Neuron (in vitro differentiated cells): ENCODE data around the gene IL23A.

Experiments
- H2AFZ ChIP-seq: one replicate; pipeline ENCODE4 v1.6.1; 2013; ENCODE audit warnings: low read depth, mild to moderate bottlenecking, inconsistent platforms, low read length, moderate library complexity
- H3K27me3 ChIP-seq: one replicate; pipeline ENCODE4 v1.6.1; 2013; ENCODE audit warnings: low read length; ENCODE audit not compliant: insufficient read depth
- H3K36me3 ChIP-seq: one replicate; pipeline ENCODE4 v1.6.1; 2013; ENCODE audit warnings: low read length; ENCODE audit not compliant: insufficient read depth
- H3K4me1 ChIP-seq: one replicate; pipeline ENCODE4 v1.6.1; 2013; ENCODE audit warnings: low read length; ENCODE audit not compliant: insufficient read depth
- H3K4me3 ChIP-seq: 2 replicates; pipeline ENCODE4 v1.5.1; 2013; ENCODE audit warnings: mild to moderate bottlenecking, low read length, moderate library complexity
- H3K9me3 ChIP-seq: one replicate; pipeline ENCODE4 v1.6.1; 2013; ENCODE audit warnings: low read length

IL23A gene

GRCh38 chr12:56338308-56339157, at the start of gene IL23A:
IL23A (plus strand) TSS chr12:56338884; CDS start chr12:56339045, 161 bp downstream.
- no peak within 1 kb of the TSS for H3K4me3 ChIP-seq
- no peak within 1 kb of the TSS for H2AFZ ChIP-seq
- H3K9me3 ChIP-seq = no peaks in the 10 kb centered on the region
- peaks cover 6% of the 10 kb centered on the region for H3K4me1 ChIP-seq
- H3K36me3 ChIP-seq = peaks cover 9% of the 10 kb centered on the region
- H3K27me3 ChIP-seq = no peaks in the 10 kb centered on the region

DNA sequence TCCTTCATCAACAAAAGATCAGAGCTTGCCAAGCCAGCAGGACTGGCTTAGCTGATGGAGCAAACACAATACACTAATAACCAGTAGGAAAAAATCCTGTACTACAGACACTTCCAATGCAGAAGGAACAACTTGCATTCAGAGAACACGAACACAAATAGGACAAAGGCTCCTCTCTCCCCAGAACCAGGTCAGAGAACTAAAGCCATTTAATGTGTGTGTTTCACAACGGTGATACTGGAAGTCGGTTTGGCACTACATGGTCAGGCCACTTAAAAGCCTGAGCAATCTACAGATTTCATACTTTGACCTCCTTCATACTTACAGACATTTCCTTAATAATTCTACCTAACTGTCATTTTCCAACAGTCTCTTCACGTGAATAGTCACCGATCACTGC, 44.9 kb upstream of the IL23A start:
- no peak overlapping the region for H3K4me3 ChIP-seq
- H3K36me3 ChIP-seq = peaks cover 52% of the 10 kb centered on the region
- no peaks in the 10 kb centered on the region for H3K9me3 ChIP-seq
- H3K4me1 ChIP-seq = peaks cover 6% of the 10 kb centered on the region
- H3K27me3 ChIP-seq = no peaks in the 10 kb centered on the region
- H2AFZ ChIP-seq = no peak overlapping the region

- Histone ChIP-seq H3K36me3 (peaks cover 44% of the 10 kb centered on the region), H3K9me3 (no peaks in the 10 kb centered on the region), H2AFZ (no peak overlapping the region), H3K27me3 (no peaks in the 10 kb centered on the region), H3K4me1 (peaks cover 19% of the 10 kb centered on the region), H3K4me3 (no peak overlapping the region)
Observed at GRCh38 chr12:56296295-56296694, 42.4 kb upstream of the IL23A start.

DNA sequence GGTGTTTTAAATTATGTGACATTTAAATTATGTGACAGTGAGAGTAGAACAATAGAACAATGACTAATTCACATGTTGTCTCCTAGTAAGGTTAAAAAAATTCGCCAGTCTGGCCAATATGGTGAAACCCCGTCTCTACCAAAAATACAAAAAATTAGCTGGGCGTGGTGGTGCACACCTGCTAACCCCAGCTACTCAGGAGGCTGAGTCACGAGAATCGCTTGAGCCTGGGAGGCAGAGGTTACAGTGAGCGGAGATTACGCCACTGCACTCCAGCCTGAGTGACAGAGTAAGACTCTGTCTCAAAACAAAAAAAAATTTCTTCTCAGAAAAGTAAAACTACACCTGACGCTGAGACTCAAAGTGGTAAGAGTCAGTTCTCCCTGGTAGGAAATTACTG, 41.3 kb upstream of the IL23A start:
- Histone ChIP-seq H2AFZ (no peak overlapping the region), H3K9me3 (no peaks in the 10 kb centered on the region), H3K4me1 (peaks cover 19% of the 10 kb centered on the region), H3K4me3 (no peak overlapping the region), H3K27me3 (no peaks in the 10 kb centered on the region), H3K36me3 (peaks cover 42% of the 10 kb centered on the region)

GRCh38 chr12:56298828-56299227, 39.9 kb upstream of the IL23A start:
- H3K36me3 ChIP-seq = peaks cover 40% of the 10 kb centered on the region
- no peaks in the 10 kb centered on the region for H3K9me3 ChIP-seq
- no peaks in the 10 kb centered on the region for H3K27me3 ChIP-seq
- H3K4me1 ChIP-seq = peaks cover 19% of the 10 kb centered on the region
- no peak overlapping the region for H2AFZ ChIP-seq
- peak overlapping the region; percentile 87 for H3K4me3 ChIP-seq

DNA sequence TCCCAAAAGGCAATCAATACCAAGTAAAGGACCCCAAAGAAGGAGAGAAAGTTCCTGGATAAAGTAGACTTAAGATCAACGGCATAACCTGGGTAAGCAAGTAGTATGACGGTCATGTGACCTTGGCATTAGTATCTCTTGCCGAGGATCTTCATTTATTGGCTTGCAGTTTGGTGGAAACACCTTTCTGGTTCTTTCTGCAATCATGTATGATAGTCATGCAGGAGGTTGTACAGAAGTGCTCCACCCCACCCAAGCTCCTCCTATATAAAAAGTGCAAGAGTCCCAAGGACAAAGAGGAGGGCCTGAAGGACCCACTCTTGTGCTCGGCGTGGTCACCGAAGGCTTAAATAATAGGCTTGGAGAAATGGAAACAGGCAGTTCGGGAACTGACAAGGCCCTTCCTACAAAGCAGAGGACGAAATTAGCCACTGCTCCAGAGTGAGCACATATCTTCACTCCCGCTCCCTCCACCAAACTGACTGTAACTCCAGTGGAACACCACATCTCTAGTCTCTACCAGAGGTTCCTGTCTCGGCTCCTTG, 39.3 kb upstream of the IL23A start:
- peak overlapping the region; percentile 87 for H3K4me3 ChIP-seq
- H3K27me3 ChIP-seq = no peaks in the 10 kb centered on the region
- peaks cover 39% of the 10 kb centered on the region for H3K36me3 ChIP-seq
- H3K4me1 ChIP-seq = peaks cover 19% of the 10 kb centered on the region
- H3K9me3 ChIP-seq = no peaks in the 10 kb centered on the region
- H2AFZ ChIP-seq = peak overlapping the region; percentile 2

GRCh38 chr12:56299853-56300643, 38.6 kb upstream of the IL23A start, which contains the start of gene CS:
CS (minus strand) TSS chr12:56300330; CDS start chr12:56300201, 129 bp downstream.
- Histone ChIP-seq H2AFZ (peak within 1 kb of the TSS; percentile 2), H3K36me3 (peaks cover 40% of the 10 kb centered on the region), H3K27me3 (no peaks in the 10 kb centered on the region), H3K9me3 (no peaks in the 10 kb centered on the region), H3K4me3 (peak within 1 kb of the TSS; percentile 87), H3K4me1 (peaks cover 19% of the 10 kb centered on the region)

DNA sequence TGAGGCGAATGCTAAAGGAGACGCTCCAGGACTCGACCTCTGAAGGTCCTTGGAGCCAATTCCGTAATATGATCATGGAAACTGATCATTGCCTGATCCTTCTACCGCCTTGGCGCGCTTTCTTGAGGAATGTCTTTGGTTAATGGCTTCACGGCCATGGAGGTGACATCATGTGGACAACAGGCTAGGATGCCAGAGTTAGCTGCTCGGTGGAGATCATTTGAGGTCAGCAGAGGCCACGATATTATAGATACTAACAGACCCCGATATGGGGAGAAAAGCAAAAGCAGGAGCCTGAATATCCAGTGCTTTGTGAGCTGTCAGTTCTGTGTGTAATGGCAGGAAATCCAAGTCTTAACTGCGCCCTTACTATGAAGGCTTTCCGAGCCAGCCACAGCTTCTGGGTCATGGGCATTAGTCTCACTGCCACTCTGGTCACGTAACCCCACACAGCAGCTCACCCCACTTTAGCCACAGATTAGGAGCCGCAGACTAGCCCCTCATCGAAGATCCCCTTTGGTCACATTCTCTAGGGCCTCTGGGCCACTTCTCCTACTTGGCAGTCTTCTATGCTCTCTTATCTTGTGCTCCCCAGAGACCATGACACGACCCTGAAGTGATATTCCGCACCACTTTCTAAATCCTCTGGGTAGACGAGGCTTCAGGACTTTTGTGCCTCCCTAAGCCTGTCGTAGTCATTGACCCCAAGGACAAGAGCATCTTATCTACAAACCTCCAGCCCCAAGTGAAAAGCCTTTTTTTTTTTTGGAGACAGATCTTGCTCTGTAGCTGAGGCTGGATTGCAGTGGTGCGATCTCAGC, 37.8 kb upstream of the IL23A start:
- Histone ChIP-seq H3K36me3 (peaks cover 47% of the 10 kb centered on the region), H2AFZ (peak overlapping the region; percentile 2), H3K4me3 (peak overlapping the region; percentile 87), H3K4me1 (peaks cover 19% of the 10 kb centered on the region), H3K27me3 (no peaks in the 10 kb centered on the region), H3K9me3 (no peaks in the 10 kb centered on the region)

DNA sequence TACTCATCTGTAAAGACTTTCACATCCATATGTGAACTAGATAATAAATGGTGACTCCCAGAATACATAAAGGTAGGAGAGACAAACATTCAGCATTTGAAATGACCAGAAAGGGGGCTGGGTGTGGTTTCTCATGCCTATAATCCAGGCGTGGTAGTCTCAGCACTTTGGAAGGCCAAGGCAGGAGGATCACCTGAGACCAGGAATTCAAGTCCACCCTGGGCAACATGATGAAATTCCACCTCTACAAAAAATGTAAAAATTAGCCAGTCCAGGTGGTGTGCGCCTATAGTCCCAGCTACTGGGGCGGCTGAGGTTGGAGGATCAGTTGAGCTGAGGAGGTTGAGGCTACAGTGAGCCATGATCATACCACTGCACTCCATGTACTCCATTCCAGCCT, 34.4 kb upstream of the IL23A start:
- Histone ChIP-seq H2AFZ (no peak overlapping the region), H3K9me3 (no peaks in the 10 kb centered on the region), H3K36me3 (peaks cover 48% of the 10 kb centered on the region), H3K4me3 (no peak overlapping the region), H3K27me3 (no peaks in the 10 kb centered on the region), H3K4me1 (peaks cover 9% of the 10 kb centered on the region)

DNA sequence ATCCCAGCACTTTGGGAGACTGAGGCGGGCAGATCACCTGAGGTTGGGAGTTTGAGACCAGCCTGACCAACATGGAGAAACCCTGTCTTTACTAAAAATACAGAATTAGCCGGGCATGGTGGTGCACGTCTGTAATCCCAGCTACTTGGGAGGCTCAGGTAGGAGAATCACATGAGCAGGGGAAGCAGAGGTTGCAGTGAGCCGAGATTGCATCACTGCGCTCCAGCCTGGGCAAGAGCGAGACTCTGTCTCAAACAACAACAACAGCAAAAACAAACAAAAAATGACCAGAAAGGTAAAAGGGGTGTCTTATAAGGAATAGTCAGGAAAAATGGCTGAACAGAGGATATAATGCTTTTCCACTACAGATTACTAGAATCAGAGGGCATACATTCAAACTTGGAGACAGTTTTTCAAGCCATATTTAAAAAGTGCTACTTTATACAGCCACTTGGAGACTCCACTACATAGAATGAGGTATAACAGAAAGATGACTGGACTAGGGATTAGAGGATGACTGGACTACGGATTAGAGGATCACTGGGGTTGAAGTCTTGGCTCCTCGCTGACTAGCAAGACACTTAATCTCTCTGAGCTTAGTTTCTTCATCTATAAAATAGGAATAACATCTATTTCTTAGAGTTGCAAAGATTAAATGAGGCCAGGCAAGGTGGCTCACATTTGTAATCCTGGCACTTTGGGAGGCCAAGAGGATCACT, 33.7 kb upstream of the IL23A start:
- Histone ChIP-seq H3K4me1 (peaks cover 8% of the 10 kb centered on the region), H3K36me3 (peaks cover 53% of the 10 kb centered on the region), H3K9me3 (no peaks in the 10 kb centered on the region), H3K27me3 (no peaks in the 10 kb centered on the region), H3K4me3 (no peak overlapping the region), H2AFZ (no peak overlapping the region)

GRCh38 chr12:56307221-56307965, 31.3 kb upstream of the IL23A start:
- H3K4me1 ChIP-seq = no peaks in the 10 kb centered on the region
- H3K9me3 ChIP-seq = no peaks in the 10 kb centered on the region
- no peak overlapping the region for H2AFZ ChIP-seq
- no peak overlapping the region for H3K4me3 ChIP-seq
- H3K27me3 ChIP-seq = no peaks in the 10 kb centered on the region
- H3K36me3 ChIP-seq = peaks cover 64% of the 10 kb centered on the region
